LNCaP clone FGC (cell line): ENCODE measurements around the gene BCCIP.

Experiments used
- DNase-seq: peaks from one replicate; pipeline ENCODE4 v3.0.0-alpha.2; 2011; ENCODE audit warnings: low read depth
- H3K4me3 ChIP-seq: 2 replicates; pipeline ENCODE4 v1.5.1; 2011; ENCODE audit warnings: mild to moderate bottlenecking, low read depth, low read length, control low read depth
- CTCF ChIP-seq: IDR thresholded peaks from 2 replicates; pipeline ENCODE4 v1.5.1; 2012; ENCODE audit warnings: mild to moderate bottlenecking; ENCODE audit not compliant: control insufficient read depth, insufficient read depth; ENCODE audit errors: extremely low read depth

Gene BCCIP

DNA sequence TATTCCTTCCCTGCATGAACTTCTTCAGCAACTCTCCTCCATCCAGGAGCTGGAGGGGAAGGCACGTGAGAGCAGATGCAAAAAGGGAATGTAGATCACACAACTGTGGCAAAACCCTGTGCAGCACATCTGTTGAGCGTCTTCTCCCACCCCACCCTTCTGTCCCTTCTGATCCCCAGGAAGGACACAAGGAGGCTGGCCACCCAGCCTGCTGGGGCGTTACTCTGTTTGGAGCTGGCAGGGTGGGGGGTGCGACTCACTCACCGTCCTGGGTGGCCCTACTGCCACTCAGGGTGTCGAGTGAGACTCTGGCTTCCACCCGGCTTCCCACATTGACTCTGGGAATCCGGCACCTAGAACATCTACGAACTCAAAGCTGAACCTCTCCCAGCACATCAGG is 37.6 kb upstream of the BCCIP start:
- no peak for DNase-seq
- no peak overlapping the region for H3K4me3 ChIP-seq
- TF ChIP-seq CTCF = no peak

DNA sequence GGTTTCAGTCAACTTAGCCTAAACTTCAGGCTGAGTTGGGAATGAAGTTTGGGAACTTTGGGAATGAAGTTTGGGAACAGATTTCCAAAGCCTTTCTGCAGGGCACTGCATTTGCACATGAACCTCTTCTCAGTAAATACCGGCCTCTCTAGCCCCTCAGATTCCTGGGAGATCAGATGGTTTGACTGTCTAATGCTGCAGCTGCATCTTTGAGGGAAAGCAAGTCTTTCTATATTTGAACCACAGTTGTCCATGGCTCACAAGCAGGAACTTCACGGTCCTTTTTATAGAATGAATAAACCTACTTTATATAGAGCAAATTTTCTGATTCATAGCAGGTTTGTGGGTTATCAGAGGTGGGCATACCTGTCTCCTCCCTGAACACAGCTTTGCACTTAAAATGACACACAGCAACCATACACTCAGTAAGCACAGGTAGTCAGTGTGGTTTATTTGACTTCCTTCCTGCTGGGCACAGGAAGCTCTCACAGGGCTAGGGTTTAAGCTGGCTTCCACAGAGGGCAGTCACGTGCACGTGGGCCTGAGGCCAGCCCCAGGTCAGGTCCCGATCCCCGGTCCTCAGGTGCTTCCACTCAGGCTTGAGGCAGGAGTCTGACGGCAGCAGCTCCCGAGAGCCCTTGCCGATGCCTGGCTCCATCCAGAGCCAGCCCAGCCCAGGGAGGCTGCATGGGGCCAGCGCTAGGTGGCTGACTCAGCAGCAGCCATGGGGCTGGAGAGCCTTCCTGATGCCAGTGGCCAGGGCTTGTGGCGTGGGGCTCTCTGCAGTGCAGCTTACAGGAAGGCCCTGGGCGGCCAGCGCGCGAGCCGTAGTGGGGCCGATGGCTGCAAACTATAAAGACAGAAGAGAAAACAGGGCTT is 35.0 kb upstream of the BCCIP start:
- H3K4me3 ChIP-seq = no peak overlapping the region
- TF ChIP-seq CTCF = no peak
- no peak for DNase-seq

- no peak for TF ChIP-seq CTCF
- H3K4me3 ChIP-seq = no peak overlapping the region
- no peak for DNase-seq
Measured at GRCh38 chr10:125792342-125793300, 30.7 kb upstream of the BCCIP start.

DNA sequence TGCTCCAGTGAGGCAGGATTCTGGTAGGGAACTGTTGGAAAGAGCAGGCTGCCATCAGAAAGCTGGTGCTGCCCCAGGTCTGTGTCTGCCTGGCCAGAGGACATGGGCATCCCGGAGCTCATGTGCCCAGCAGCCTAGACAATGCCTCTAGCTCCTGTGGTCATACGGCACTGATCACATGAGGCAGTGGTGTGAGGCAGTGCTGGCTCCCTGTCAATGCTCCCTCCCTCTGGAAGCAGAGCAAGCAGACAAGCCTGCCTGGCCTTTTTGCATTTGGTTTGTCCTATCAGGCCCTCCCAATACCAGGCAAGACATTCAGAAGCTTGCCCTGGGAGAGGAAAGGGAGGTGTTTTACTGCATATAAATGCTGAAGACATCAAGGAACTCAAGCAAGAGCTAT is 28.2 kb upstream of the BCCIP start:
- H3K4me3 ChIP-seq = no peak overlapping the region
- DNase-seq = no peak
- TF ChIP-seq CTCF = no peak

GRCh38 chr10:125795637-125796190 is 27.6 kb upstream of the BCCIP start:
- no peak for DNase-seq
- no peak for TF ChIP-seq CTCF
- H3K4me3 ChIP-seq = no peak overlapping the region

DNA sequence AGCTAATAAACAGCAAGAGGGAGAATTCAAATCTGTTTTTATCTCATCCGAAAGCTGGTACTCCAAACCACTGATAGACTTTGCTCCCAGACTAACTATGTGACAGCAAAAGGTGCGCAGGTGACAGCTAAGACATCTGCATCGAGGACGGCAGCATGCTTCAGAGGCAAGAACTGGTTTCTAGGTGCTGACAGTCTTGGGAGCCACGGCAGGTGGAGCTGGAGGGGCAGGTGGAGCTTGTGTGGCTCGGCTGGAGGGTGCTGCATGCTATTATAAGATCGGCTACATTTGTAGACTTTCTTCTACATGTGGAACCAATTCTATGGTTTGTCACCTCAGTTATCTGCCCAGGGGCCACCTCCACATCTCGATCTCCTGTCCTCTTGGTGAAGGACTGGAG is 25.9 kb upstream of the BCCIP start:
- TF ChIP-seq CTCF = no peak
- DNase-seq = no peak
- no peak overlapping the region for H3K4me3 ChIP-seq
